Inflammatory macrophage treated with lipopolysaccharide for 4 hours (primary cell): ENCODE data around the gene PLA2G4B.
"Not testable (repeated sequence)": the region's sequence is repeated elsewhere in the genome, so short reads cannot be mapped to it uniquely, and the experiment has no call there.

Experiments used
- DNase-seq: peaks from one replicate; pipeline ENCODE4 v3.0.0-alpha.2; 2020

The PLA2G4B gene

GRCh38 chr15:41827880-41828806 lies 10.5 kb upstream of the PLA2G4B start, which contains the start of gene JMJD7:
JMJD7 (plus strand) TSS chr15:41828092; CDS start chr15:41828125, 33 bp downstream.
- DNase-seq, result peak; percentile 89

GRCh38 chr15:41828807-41829141 lies 9.9 kb upstream of the PLA2G4B start:
- no peak for DNase-seq

- no peak for DNase-seq
These were observed 8.5 kb upstream of the PLA2G4B start for GRCh38 chr15:41829959-41830646.

GRCh38 chr15:41831291-41831690 lies 7.4 kb upstream of the PLA2G4B start:
- DNase-seq, result not testable (repeated sequence)

GRCh38 chr15:41832208-41832607 lies 6.4 kb upstream of the PLA2G4B start:
- no peak for DNase-seq

- DNase-seq, result no peak
These were observed 5.8 kb upstream of the PLA2G4B start for GRCh38 chr15:41832875-41833274.

- peak; percentile 80 for DNase-seq
These were observed 4.6 kb upstream of the PLA2G4B start for GRCh38 chr15:41834096-41834495.

- no peak for DNase-seq
These were observed 2.6 kb upstream of the PLA2G4B start for GRCh38 chr15:41836073-41836472.

GRCh38 chr15:41836713-41837454 lies 1.8 kb upstream of the PLA2G4B start:
- no peak for DNase-seq

- DNase-seq, result no peak
These were observed 1.3 kb downstream of the PLA2G4B start for GRCh38 chr15:41839781-41840491.

GRCh38 chr15:41840673-41841072 lies 2.0 kb downstream of the PLA2G4B start:
- DNase-seq, result no peak

- no peak for DNase-seq
These were observed 2.5 kb downstream of the PLA2G4B start for GRCh38 chr15:41841131-41841530.

GRCh38 chr15:41842229-41842628 lies 3.6 kb downstream of the PLA2G4B start:
- no peak for DNase-seq

GRCh38 chr15:41843571-41843970 lies 4.9 kb downstream of the PLA2G4B start:
- DNase-seq, result no peak

- no peak for DNase-seq
These were observed 6.2 kb downstream of the PLA2G4B start for GRCh38 chr15:41844814-41845213.

GRCh38 chr15:41847206-41847605 lies 8.6 kb downstream of the PLA2G4B start:
- no peak for DNase-seq

- DNase-seq, result no peak
These were observed 9.3 kb downstream of the PLA2G4B start for GRCh38 chr15:41847981-41848380.

- DNase-seq, result peak; percentile 3
These were observed 10.0 kb downstream of the PLA2G4B start for GRCh38 chr15:41848631-41849030.

- no peak for DNase-seq
These were observed 10.6 kb downstream of the PLA2G4B start for GRCh38 chr15:41849204-41849603.

GRCh38 chr15:41849861-41850260 lies 11.2 kb downstream of the PLA2G4B start:
- DNase-seq, result no peak

- no peak for DNase-seq
These were observed 12.0 kb downstream of the PLA2G4B start for GRCh38 chr15:41850482-41851166.

- DNase-seq, result no peak
These were observed 12.5 kb downstream of the PLA2G4B start for GRCh38 chr15:41851167-41851523.
